NB4 (cell line): ENCODE results near the gene NUP42.
"Not testable (repeated sequence)": the region's sequence is repeated elsewhere in the genome, so short reads cannot be mapped to it uniquely, and the experiment has no call there.

Source experiments
- DNase-seq: peaks from one replicate; pipeline ENCODE4 v3.0.0; 2010; ENCODE audit warnings: low read depth
- H3K4me3 ChIP-seq: one replicate; pipeline ENCODE4 v1.5.1; 2011; ENCODE audit warnings: mild to moderate bottlenecking, low read depth, low read length, moderate library complexity
- CTCF ChIP-seq: IDR thresholded peaks from one replicate; pipeline ENCODE4 v1.5.1; 2012; ENCODE audit warnings: low read depth, low read length
- MAX ChIP-seq: IDR thresholded peaks from 2 replicates; pipeline ENCODE4 v1.6.1; 2011; ENCODE audit warnings: low read depth, low read length
- MYC ChIP-seq: IDR thresholded peaks from 2 replicates; pipeline ENCODE4 v1.6.1; 2011; ENCODE audit warnings: low read depth, low read length
- POLR2A ChIP-seq: IDR thresholded peaks from 2 replicates; pipeline ENCODE4 v1.6.1; 2011; ENCODE audit warnings: mild to moderate bottlenecking; ENCODE audit not compliant: insufficient read length; ENCODE audit errors: extremely low read depth

The NUP42 gene

GRCh38 chr7:23191022-23191421, 9.2 kb downstream of the NUP42 start:
- H3K4me3 ChIP-seq: no peak overlapping the region
- DNase-seq: no peak
- TF ChIP-seq MAX (no peak), POLR2A (no peak), MYC (no peak), CTCF (no peak)

GRCh38 chr7:23193650-23194227, 11.9 kb downstream of the NUP42 start:
- not testable (repeated sequence) for H3K4me3 ChIP-seq, DNase-seq

GRCh38 chr7:23196306-23196705, 14.5 kb downstream of the NUP42 start:
- TF ChIP-seq CTCF (no peak), POLR2A (no peak), MYC (no peak), MAX (no peak)
- DNase-seq: no peak
- H3K4me3 ChIP-seq: no peak overlapping the region

- DNase-seq: not testable (repeated sequence)
Observed at GRCh38 chr7:23197745-23198144, 15.9 kb downstream of the NUP42 start.

GRCh38 chr7:23200331-23200730, 18.5 kb downstream of the NUP42 start:
- TF ChIP-seq POLR2A (no peak), MAX (no peak), CTCF (no peak), MYC (no peak)
- no peak for DNase-seq
- H3K4me3 ChIP-seq: no peak overlapping the region

More at GRCh38 chr7:23197745-23198144, 15.9 kb downstream of the NUP42 start:
- not testable (repeated sequence) for H3K4me3 ChIP-seq

GRCh38 chr7:23204241-23204640, 22.4 kb downstream of the NUP42 start:
- TF ChIP-seq MYC (no peak), POLR2A (no peak)
- DNase-seq: no peak
- H3K4me3 ChIP-seq: no peak overlapping the region

- no peak overlapping the region for H3K4me3 ChIP-seq
- no peak for DNase-seq
- no peak for TF ChIP-seq CTCF
- no peak for TF ChIP-seq POLR2A
- TF ChIP-seq MAX: no peak
- TF ChIP-seq MYC: no peak
Observed at GRCh38 chr7:23205577-23205908, 23.7 kb downstream of the NUP42 start.
